Measurements from ENCODE around the gene CYP27A1.

- no peak for TF ChIP-seq SP1 (IDR thresholded peaks at IDR 0.05)
- no peak for TF ChIP-seq TARDBP (IDR thresholded peaks at IDR 0.05)
- TF ChIP-seq HDGF (IDR thresholded peaks at IDR 0.05; ENCODE audit: borderline replicate concordance) = no peak
- TF ChIP-seq SUZ12 (IDR thresholded peaks at IDR 0.05) = no peak
- no peak for TF ChIP-seq BHLHE40 (IDR thresholded peaks at IDR 0.05; ENCODE audit: borderline replicate concordance)
Measured at GRCh38 chr2:218812096-218812815, 30.3 kb downstream of the CYP27A1 start.

Measured in HEK293T (cell line).